B cell (primary cell): Measurements from ENCODE around the gene HLA-A.

Source experiments
- CTCF ChIP-seq: fragments of 200-600 bp; IDR thresholded peaks from one replicate; pipeline ENCODE4 v1.8.0; 2022; ENCODE audit warnings: antibody characterized with exemption, mild to moderate bottlenecking
- EZH2 ChIP-seq: IDR thresholded peaks from 2 replicates; pipeline ENCODE4 v1.6.1; 2012; ENCODE audit warnings: borderline replicate concordance, low read depth, mild to moderate bottlenecking, moderate library complexity, low read length; ENCODE audit not compliant: insufficient read depth, poor library complexity, severe bottlenecking

GRCh38 chr6:29935273-29935955, 6.9 kb upstream of the HLA-A start:
- TF ChIP-seq CTCF: no peak
- no peak for TF ChIP-seq EZH2
